Caco-2 (cell line): ENCODE measurements around the gene KRTAP10-2. TPM values are rescaled to one million over a fixed set of nuclear protein-coding genes. Genes with fewer than 3 reads are reported as not detected.
"Not testable (repeated sequence)": the region's sequence is repeated elsewhere in the genome, so short reads cannot be mapped to it uniquely, and the experiment has no call there.

Experiments used
- Bru-seq: library from RNA; stranded (reverse); fragments of 400-500 nt; gene quantifications from one replicate; lab custom pipeline; 2021; lab: Mats Ljungman, UMichigan
- BruChase-seq, 2 experiments: library from RNA; stranded (reverse); fragments of 400-500 nt; gene quantifications; one replicate each; lab custom pipeline; 2021; lab: Mats Ljungman, UMichigan
- BruUV-seq: library from RNA; stranded (reverse); fragments of 400-500 nt; replicated peaks from 2 replicates; lab custom pipeline; 2021; lab: Mats Ljungman, UMichigan
- CTCF ChIA-PET: fragments of 300-600 bp; sonication (Branson Sonifier 250); formaldehyde crosslinking; loops from one replicate; lab custom pipeline; 2022; ENCODE audit warnings: antibody characterized with exemption; lab: Charles Lee
- POLR2A ChIA-PET: fragments of 300-600 bp; sonication (Branson Sonifier 250); formaldehyde crosslinking; loops from one replicate; lab custom pipeline; 2022; ENCODE audit warnings: antibody characterized with exemption; lab: Charles Lee
- DNase-seq, 2 experiments: peaks; one replicate each; pipeline versions ENCODE4 v3.0.0 to v3.0.0-alpha.2; 2020 to 2022
- H3K27me3 ChIP-seq: replicated peaks from 2 replicates; pipeline ENCODE4 v1.6.0; 2011; ENCODE audit warnings: low read length; ENCODE audit not compliant: control insufficient read depth, insufficient read depth
- H3K36me3 ChIP-seq: 2 replicates; pipeline ENCODE4 v1.5.1; 2011; ENCODE audit warnings: low read length; ENCODE audit not compliant: control insufficient read depth, insufficient read depth
- H3K4me1 ChIP-seq: fragments of 250-450 bp; sonication (Bioruptor Pico); 2 replicates; pipeline ENCODE4 v1.5.1; 2020; ENCODE audit warnings: mild to moderate bottlenecking
- H3K4me3 ChIP-seq: 2 replicates; pipeline ENCODE4 v1.5.1; 2011; ENCODE audit warnings: low read depth, mild to moderate bottlenecking, control low read depth, low read length
- H3K9me3 ChIP-seq: fragments of 250-450 bp; sonication (Bioruptor Pico); 2 replicates; pipeline ENCODE4 v1.5.1; 2020; ENCODE audit warnings: mild to moderate bottlenecking, moderate library complexity
- H3K27ac Mint-ChIP-seq: one replicate; pipeline ENCODE4 v1.8.0; 2022; ENCODE audit warnings: mixed read lengths; ENCODE audit not compliant: unreplicated experiment
- H3K27me3 Mint-ChIP-seq: one replicate; pipeline ENCODE4 v1.8.0; 2022; ENCODE audit warnings: mixed read lengths; ENCODE audit not compliant: insufficient read depth, unreplicated experiment
- H3K36me3 Mint-ChIP-seq: one replicate; pipeline ENCODE4 v1.8.0; 2022; ENCODE audit warnings: mild to moderate bottlenecking, mixed read lengths; ENCODE audit not compliant: insufficient read depth, unreplicated experiment
- H3K4me1 Mint-ChIP-seq: one replicate; pipeline ENCODE4 v1.8.0; 2022; ENCODE audit warnings: low read depth, mixed read lengths; ENCODE audit not compliant: unreplicated experiment
- H3K4me3 Mint-ChIP-seq: one replicate; pipeline ENCODE4 v1.8.0; 2022; ENCODE audit warnings: mild to moderate bottlenecking, moderate library complexity, mixed read lengths; ENCODE audit not compliant: unreplicated experiment
- H3K9me3 Mint-ChIP-seq: one replicate; pipeline ENCODE4 v1.8.0; 2022; ENCODE audit warnings: mixed read lengths; ENCODE audit not compliant: unreplicated experiment
- intact Hi-C: fragments of 100-400 bp; cut with micrococcal nuclease; formaldehyde crosslinking; loops from one replicate; pipeline ENCODE4 v1.10.0; 2022; ENCODE audit not compliant: unreplicated experiment
- long read RNA-seq: library from polyadenylated mRNA; stranded (forward); transcript quantifications from one replicate; pipeline ENCODE4 v2.0.0, GENCODE V29; 2022
- total RNA-seq: library from RNA; stranded (reverse); gene quantifications from 2 replicates; pipeline ENCODE4 v1.2.3, GENCODE V29; 2022
- TF ChIP-seq, protein P1 (sequence below), 2 experiments: fragments of 200-600 bp in 1 of 2; IDR thresholded peaks; 1 replicate in 1 of 2; 2 replicates in 1 of 2; pipeline versions ENCODE4 v1.5.1 to v1.8.0; 2011 to 2022; ENCODE audit warnings: antibody characterized with exemption in 1 of 2, control low read depth in 1 of 2, inconsistent platforms in 1 of 2, low read depth in 1 of 2, low read length in 1 of 2, mild to moderate bottlenecking in 1 of 2, moderate library complexity in 1 of 2; ENCODE audit not compliant: insufficient read depth in 1 of 2, severe bottlenecking in 1 of 2, unreplicated experiment in 1 of 2

The KRTAP10-2 gene
- total RNA-seq (not detected in 2 replicates), Bru-seq, nascent RNA (not detected), BruChase-seq, experiment 1, labeled RNA remaining after a 2-hour chase (not detected), BruChase-seq, experiment 2, labeled RNA remaining after a 6-hour chase (not detected)
- long read RNA-seq: 0 reads

- Histone ChIP-seq H3K4me1 (0 out of 2 replicates have a peak, but pooled peaks cover 3% of the 10 kb centered on the region), H3K9me3 (peaks cover 6% of the 10 kb centered on the region), H3K4me3 (no peak within 1 kb of the TSS), H3K27me3 (no peaks in the 10 kb centered on the region; the same call in 1 of the 2 replicates), H3K36me3 (no peaks in the 10 kb centered on the region)
- intact Hi-C loops: no loop called here
- Mint-ChIP-seq H3K27ac (peak within 1 kb of the TSS; percentile 59), H3K27me3 (peaks cover 6% of the 10 kb centered on the region), H3K4me1 (no peaks in the 10 kb centered on the region), H3K4me3 (no peak within 1 kb of the TSS), H3K36me3 (no peaks in the 10 kb centered on the region), H3K9me3 (peaks cover 17% of the 10 kb centered on the region)
- no TSS peak for BruUV-seq
- CTCF ChIA-PET: no interaction called here
- POLR2A ChIA-PET: no interaction called here
- no peak for DNase-seq
- TF ChIP-seq, protein P1, sequence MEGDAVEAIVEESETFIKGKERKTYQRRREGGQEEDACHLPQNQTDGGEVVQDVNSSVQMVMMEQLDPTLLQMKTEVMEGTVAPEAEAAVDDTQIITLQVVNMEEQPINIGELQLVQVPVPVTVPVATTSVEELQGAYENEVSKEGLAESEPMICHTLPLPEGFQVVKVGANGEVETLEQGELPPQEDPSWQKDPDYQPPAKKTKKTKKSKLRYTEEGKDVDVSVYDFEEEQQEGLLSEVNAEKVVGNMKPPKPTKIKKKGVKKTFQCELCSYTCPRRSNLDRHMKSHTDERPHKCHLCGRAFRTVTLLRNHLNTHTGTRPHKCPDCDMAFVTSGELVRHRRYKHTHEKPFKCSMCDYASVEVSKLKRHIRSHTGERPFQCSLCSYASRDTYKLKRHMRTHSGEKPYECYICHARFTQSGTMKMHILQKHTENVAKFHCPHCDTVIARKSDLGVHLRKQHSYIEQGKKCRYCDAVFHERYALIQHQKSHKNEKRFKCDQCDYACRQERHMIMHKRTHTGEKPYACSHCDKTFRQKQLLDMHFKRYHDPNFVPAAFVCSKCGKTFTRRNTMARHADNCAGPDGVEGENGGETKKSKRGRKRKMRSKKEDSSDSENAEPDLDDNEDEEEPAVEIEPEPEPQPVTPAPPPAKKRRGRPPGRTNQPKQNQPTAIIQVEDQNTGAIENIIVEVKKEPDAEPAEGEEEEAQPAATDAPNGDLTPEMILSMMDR (IDR thresholded peaks at IDR 0.05; ENCODE audit: insufficient read depth in 1 of 2, low read depth in 1 of 2, low read length in 1 of 2, severe bottlenecking in 1 of 2, unreplicated experiment in 1 of 2): no peak
Measured at GRCh38 chr21:44551340-44551961, at the start of gene KRTAP10-2. Gene KRTAP10-2, minus strand, starts transcription at chr21:44551505. Its CDS starts 47 bp downstream, at chr21:44551458.

GRCh38 chr21:44601091-44601490, 49.8 kb upstream of the KRTAP10-2 start:
- H3K27me3 ChIP-seq, H3K4me1 ChIP-seq, H3K4me3 Mint-ChIP-seq, BruUV-seq, H3K9me3 ChIP-seq, H3K36me3 Mint-ChIP-seq, CTCF ChIA-PET, H3K36me3 ChIP-seq, H3K4me3 ChIP-seq, intact Hi-C loops, DNase-seq, POLR2A ChIA-PET, H3K27ac Mint-ChIP-seq, H3K4me1 Mint-ChIP-seq: not testable (repeated sequence)
- Mint-ChIP-seq H3K9me3 (peaks cover 18% of the 10 kb centered on the region), H3K27me3 (peaks cover 10% of the 10 kb centered on the region)

GRCh38 chr21:44600118-44600978, 49.0 kb upstream of the KRTAP10-2 start, which contains the start of gene KRTAP10-7:
Gene KRTAP10-7, plus strand, starts transcription at chr21:44600597. Its CDS starts 25 bp downstream, at chr21:44600622.
- H3K4me1 ChIP-seq, H3K4me3 ChIP-seq, H3K27me3 Mint-ChIP-seq, H3K36me3 ChIP-seq, H3K27me3 ChIP-seq, H3K4me1 Mint-ChIP-seq, DNase-seq, BruUV-seq, POLR2A ChIA-PET, CTCF ChIA-PET, intact Hi-C loops, H3K36me3 Mint-ChIP-seq, H3K27ac Mint-ChIP-seq, H3K9me3 ChIP-seq, H3K4me3 Mint-ChIP-seq: not testable (repeated sequence)
- peaks cover 18% of the 10 kb centered on the region for H3K9me3 Mint-ChIP-seq
